Measurements from ENCODE around the gene GOLGA6L10. TPM values are rescaled to one million over a fixed set of nuclear protein-coding genes. Genes with fewer than 3 reads are reported as not detected.
"Not testable (repeated sequence)": the region's sequence is repeated elsewhere in the genome, so short reads cannot be mapped to it uniquely, and the experiment has no call there.

Gene GOLGA6L10, protein sequence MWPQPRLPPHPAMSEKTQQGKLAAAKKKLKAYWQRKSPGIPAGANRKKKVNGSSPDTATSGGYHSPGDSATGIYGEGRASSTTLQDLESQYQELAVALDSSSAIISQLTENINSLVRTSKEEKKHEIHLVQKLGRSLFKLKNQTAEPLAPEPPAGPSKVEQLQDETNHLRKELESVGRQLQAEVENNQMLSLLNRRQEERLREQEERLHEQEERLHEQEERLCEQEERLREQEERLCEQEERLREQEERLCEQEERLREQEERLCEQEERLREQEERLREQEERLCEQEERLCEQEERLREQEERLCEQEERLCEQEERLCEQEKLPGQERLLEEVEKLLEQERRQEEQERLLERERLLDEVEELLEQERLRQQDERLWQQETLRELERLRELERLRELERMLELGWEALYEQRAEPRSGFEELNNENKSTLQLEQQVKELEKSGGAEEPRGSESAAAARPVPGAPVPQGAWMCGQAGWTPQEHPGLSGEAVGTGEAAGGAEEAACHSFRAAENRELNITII
- 10.5 and 22.9 TPM in 2 replicates for total RNA-seq (2011; cell fraction: chromatin; rRNA removed; ENCODE audit: low replicate concordance)
- 4.5 and 5.5 TPM in 2 replicates for total RNA-seq (2011; cell fraction: nucleolus; rRNA removed)
- total RNA-seq (2011; cell fraction: nucleoplasm; rRNA removed), result 22.1 and 29.5 TPM in 2 replicates
- 2.4 and 2.7 TPM in 2 replicates for total RNA-seq (2014; rRNA removed)
- 1.9 and 3.0 TPM in 2 replicates for total RNA-seq (2014; rRNA removed; fragmentation: Illumina TruSeq; extraction: Trizol)
- 2.0 TPM in 2 replicates for total RNA-seq (2015; rRNA removed; fragmentation: Illumina TruSeq; extraction: Trizol)
- 2.2 TPM in 2 replicates for total RNA-seq (2021)
- polyA plus RNA-seq (2011; rRNA removed), result 4.0 and 4.1 TPM in 2 replicates
- 0.22 and 0.60 TPM in 2 replicates for polyA plus RNA-seq (2011; cell fraction: cytosol; rRNA removed)
- polyA plus RNA-seq (2011; cell fraction: nucleus; rRNA removed), result 6.1 and 8.4 TPM in 2 replicates
- 1.3 and 3.8 TPM in 2 replicates for polyA plus RNA-seq (2012)
- polyA plus RNA-seq (2014; fragmentation: Illumina TruSeq; extraction: Trizol), result 1.5 and 2.0 TPM in 2 replicates
- under 1 TPM; 0.32 to 0.34 TPM for polyA plus RNA-seq (2014; fragmentation: Nextera tagmentation; extraction: Ambion mirVana)
- 2.7 and 7.1 TPM in 2 replicates for polyA plus RNA-seq (2014; rRNA removed)
- polyA minus RNA-seq (2011; rRNA and poly(A)+ RNA removed), result 2.1 and 2.2 TPM in 2 replicates
- polyA minus RNA-seq (2011; cell fraction: cytosol; rRNA and poly(A)+ RNA removed), result 0.86 TPM in 1 of 2 replicates, not detected in the other
- 3.4 and 7.1 TPM in 2 replicates for polyA minus RNA-seq (2011; cell fraction: nucleus; rRNA and poly(A)+ RNA removed)
- Bru-seq, nascent RNA, result percentile 51 among the genes with signal in this experiment
- BruChase-seq, experiment 1, labeled RNA remaining after a 2-hour chase, result percentile 60 among the genes with signal in this experiment
- BruChase-seq, experiment 2, labeled RNA remaining after a 6-hour chase, result percentile 63 among the genes with signal in this experiment
- long read RNA-seq, experiment 1, result 0 reads
- long read RNA-seq, experiment 2, result 0 reads
- long read RNA-seq, experiment 3, result 0 reads

- POLR2A ChIA-PET, result not testable (repeated sequence)
Measured at GRCh38 chr15:82349375-82349774, at the start of gene GOLGA6L10. Gene GOLGA6L10, minus strand, starts transcription at chr15:82349475. Its CDS starts 100 bp downstream, at chr15:82349375.

More at GRCh38 chr15:82349375-82349774, at the start of gene GOLGA6L10:
- H3K4me1 ChIP-seq (replicated peaks in 1 of 2; ENCODE audit: control insufficient read depth in 2 of 2, insufficient read depth in 2 of 2, low read length in 2 of 2); FAIRE-seq; ATAC-seq; H4K20me1 ChIP-seq (replicated peaks; ENCODE audit: control insufficient read depth, insufficient read depth, low read length); CTCF ChIA-PET (ENCODE audit: low intra/inter-chr PET ratio); H3K9ac ChIP-seq (ENCODE audit: insufficient read depth in 1 of 2, low read depth in 2 of 2, low read length in 2 of 2); H3K27ac ChIP-seq (ENCODE audit: extremely low read depth, low read depth, low read length); H3K4me3 ChIP-seq; intact Hi-C loops (cut with micrococcal nuclease); H3K9me3 ChIP-seq (replicated peaks; ENCODE audit: control insufficient read depth, insufficient read depth, low read depth, low read length); BruUV-seq (replicated peaks); H3K4me2 ChIP-seq (ENCODE audit: insufficient read depth, low read length); H3K27me3 ChIP-seq (ENCODE audit: control insufficient read depth in 2 of 2, insufficient read depth in 2 of 2, low read length in 2 of 2); H3K36me3 ChIP-seq (ENCODE audit: control insufficient read depth, insufficient read depth, low read length); in situ Hi-C loops (cut with MboI); DNase-seq (ENCODE audit: extremely low read depth in 1 of 4, low spot score in 3 of 4); H3K9me1 ChIP-seq (ENCODE audit: control insufficient read depth, insufficient read depth, low read length); H3K79me2 ChIP-seq (ENCODE audit: control insufficient read depth, insufficient read depth, low read length); H2AFZ ChIP-seq (ENCODE audit: low read depth, low read length): not testable (repeated sequence)
- no CpG with 5 or more reads among the region's 9 CpGs for WGBS (ENCODE audit: insufficient coverage, low coverage, missing lambda C conversion rate)

All from K562 (cell line).